GM12892 (cell line): ENCODE data around the gene PRDX1.

Experiments
- POLR2A ChIP-seq: IDR thresholded peaks from 2 replicates; pipeline ENCODE4 v1.6.1; 2011; ENCODE audit warnings: low read depth, low read length, control low read depth
- POLR2AphosphoS5 ChIP-seq: IDR thresholded peaks from 2 replicates; pipeline ENCODE4 v1.6.1; 2011; ENCODE audit warnings: low read depth, low read length, control low read depth
- TAF1 ChIP-seq: IDR thresholded peaks from 2 replicates; pipeline ENCODE4 v1.6.1; 2011; ENCODE audit warnings: low read depth, mild to moderate bottlenecking, control low read depth, low read length, borderline replicate concordance

GRCh38 chr1:45490121-45490625, 31.5 kb downstream of the PRDX1 start:
- TF ChIP-seq POLR2A: no peak
- no peak for TF ChIP-seq POLR2AphosphoS5
- no peak for TF ChIP-seq TAF1
